Dermis blood vessel endothelial cell (primary cell): ENCODE data around the gene ATM. TPM values are rescaled to one million over a fixed set of nuclear protein-coding genes. Genes with fewer than 3 reads are reported as not detected.
A peak's percentile ranks its signal among the peaks of the same experiment; 100 is the strongest.
"Not testable (repeated sequence)": the region's sequence is repeated elsewhere in the genome, so short reads cannot be mapped to it uniquely, and the experiment has no call there.

Experiments used
- DNase-seq: peaks from one replicate; pipeline ENCODE4 v3.0.0; 2010
- total RNA-seq: library from RNA; depleted of rRNA; stranded (reverse); fragments of >200 nt; gene quantifications from 2 replicates; pipeline ENCODE4 v1.2.3, GENCODE V29; 2014

The ATM gene
- total RNA-seq, 1 donor from 2014 or later, result 82.9 TPM

- DNase-seq, result no peak
These were observed 682 bp downstream of the ATM start for GRCh38 chr11:108223348-108224149.

- no peak for DNase-seq
These were observed 1.5 kb downstream of the ATM start for GRCh38 chr11:108224366-108224765.

- no peak for DNase-seq
These were observed 2.3 kb downstream of the ATM start for GRCh38 chr11:108224911-108225786.

- DNase-seq, result no peak
These were observed 3.2 kb downstream of the ATM start for GRCh38 chr11:108226036-108226435.

GRCh38 chr11:108228251-108228650 lies 5.4 kb downstream of the ATM start:
- no peak for DNase-seq

- DNase-seq, result no peak
These were observed 10.5 kb downstream of the ATM start for GRCh38 chr11:108233277-108233945.

- no peak for DNase-seq
These were observed 12.3 kb downstream of the ATM start for GRCh38 chr11:108235192-108235591.

- DNase-seq, result no peak
These were observed 12.8 kb downstream of the ATM start for GRCh38 chr11:108235633-108236032.

- DNase-seq, result peak; percentile 5
These were observed 14.2 kb downstream of the ATM start for GRCh38 chr11:108237058-108237481.

- no peak for DNase-seq
These were observed 16.2 kb downstream of the ATM start for GRCh38 chr11:108239076-108239475.

- no peak for DNase-seq
These were observed 18.6 kb downstream of the ATM start for GRCh38 chr11:108241330-108242037.

GRCh38 chr11:108242422-108242821 lies 19.6 kb downstream of the ATM start:
- no peak for DNase-seq

- no peak for DNase-seq
These were observed 23.4 kb downstream of the ATM start for GRCh38 chr11:108246308-108246707.

- DNase-seq, result no peak
These were observed 24.0 kb downstream of the ATM start for GRCh38 chr11:108246885-108247284.

GRCh38 chr11:108253176-108253575 lies 30.3 kb downstream of the ATM start:
- peak; percentile 24 for DNase-seq

GRCh38 chr11:108269583-108269982 lies 46.7 kb downstream of the ATM start:
- no peak for DNase-seq

- DNase-seq, result not testable (repeated sequence)
These were observed 54.2 kb downstream of the ATM start for GRCh38 chr11:108276985-108277616.

- DNase-seq, result no peak
These were observed 55.7 kb downstream of the ATM start for GRCh38 chr11:108278546-108278945.

GRCh38 chr11:108278954-108279353 lies 56.1 kb downstream of the ATM start:
- no peak for DNase-seq

- no peak for DNase-seq
These were observed 63.5 kb downstream of the ATM start for GRCh38 chr11:108286370-108286769.

GRCh38 chr11:108286956-108287355 lies 64.1 kb downstream of the ATM start:
- no peak for DNase-seq

GRCh38 chr11:108289066-108289465 lies 66.2 kb downstream of the ATM start:
- DNase-seq, result not testable (repeated sequence)
